ENCODE measurements around the gene CDHR5.

DNA sequence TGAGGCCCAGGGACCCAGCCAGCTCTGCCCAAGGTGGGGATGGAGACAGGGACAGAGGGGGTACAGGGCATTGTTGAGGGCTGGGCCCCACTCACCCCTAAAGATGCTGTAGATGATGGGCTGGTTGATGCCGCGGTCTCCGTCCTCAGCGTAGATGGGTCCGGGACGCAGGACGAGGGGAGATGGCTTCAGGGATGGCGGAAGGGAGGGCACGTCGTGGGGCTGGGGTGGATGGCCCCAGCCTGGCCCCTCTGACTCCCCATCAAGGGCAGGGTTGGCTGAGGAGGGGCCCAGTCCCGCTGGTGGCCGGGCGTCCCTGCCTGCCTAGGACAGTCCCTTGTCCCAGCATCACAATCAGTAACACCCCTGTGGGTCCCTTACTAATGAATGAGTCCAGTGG, 4.6 kb downstream of the CDHR5 start:
- no peak for TF ChIP-seq GATA3 (IDR thresholded peaks at IDR 0.05; ENCODE audit: low read depth, low read length)
- no peak for TF ChIP-seq GATA2 (IDR thresholded peaks at IDR 0.05; ENCODE audit: low read depth, low read length)

Measured in SH-SY5Y (cell line).